Medulla oblongata (tissue), 1 donor: ENCODE results near the gene CPB2.
A peak's percentile ranks its signal among the peaks of the same experiment; 100 is the strongest.

Experiments used
- DNase-seq: peaks from one replicate; pipeline ENCODE4 v3.0.0-alpha.2; 2015; ENCODE audit errors: extremely low spot score

The CPB2 gene

GRCh38 chr13:46104868-46105267 is at the start of gene CPB2:
Gene CPB2, minus strand, starts transcription at chr13:46105033. Its CDS starts 24 bp downstream, at chr13:46105009.
- DNase-seq, result no peak

GRCh38 chr13:46154136-46154801 is 49.4 kb upstream of the CPB2 start:
- DNase-seq, result no peak

GRCh38 chr13:46152627-46153328 is 47.9 kb upstream of the CPB2 start:
- DNase-seq, result no peak

- no peak for DNase-seq
Observed at GRCh38 chr13:46150134-46150693, 45.4 kb upstream of the CPB2 start.

- DNase-seq, result no peak
Observed at GRCh38 chr13:46149272-46150133, 44.7 kb upstream of the CPB2 start.

GRCh38 chr13:46146898-46147297 is 42.1 kb upstream of the CPB2 start:
- peak; percentile 74 for DNase-seq

GRCh38 chr13:46145950-46146349 is 41.1 kb upstream of the CPB2 start:
- DNase-seq, result no peak

- DNase-seq, result no peak
Observed at GRCh38 chr13:46145135-46145534, 40.3 kb upstream of the CPB2 start.

- no peak for DNase-seq
Observed at GRCh38 chr13:46143184-46143701, 38.4 kb upstream of the CPB2 start.

GRCh38 chr13:46142776-46143175 is 37.9 kb upstream of the CPB2 start:
- DNase-seq, result no peak

GRCh38 chr13:46140044-46140443 is 35.2 kb upstream of the CPB2 start:
- no peak for DNase-seq

- no peak for DNase-seq
Observed at GRCh38 chr13:46137627-46138317, 32.9 kb upstream of the CPB2 start.

- DNase-seq, result peak; percentile 58
Observed at GRCh38 chr13:46136688-46137087, 31.9 kb upstream of the CPB2 start.

- DNase-seq, result no peak
Observed at GRCh38 chr13:46134961-46135522, 30.2 kb upstream of the CPB2 start.

- DNase-seq, result no peak
Observed at GRCh38 chr13:46134494-46134893, 29.7 kb upstream of the CPB2 start.

GRCh38 chr13:46132109-46132508 is 27.3 kb upstream of the CPB2 start:
- no peak for DNase-seq

GRCh38 chr13:46131705-46132104 is 26.9 kb upstream of the CPB2 start:
- no peak for DNase-seq

GRCh38 chr13:46129955-46130618 is 25.3 kb upstream of the CPB2 start:
- no peak for DNase-seq

- no peak for DNase-seq
Observed at GRCh38 chr13:46129124-46129523, 24.3 kb upstream of the CPB2 start.

- DNase-seq, result no peak
Observed at GRCh38 chr13:46127358-46128023, 22.7 kb upstream of the CPB2 start.
